GM13977 (cell line): Measurements from ENCODE around the gene SH3RF3.

Experiments used
- DNase-seq: peaks from one replicate; pipeline ENCODE4 v3.0.0; 2012; ENCODE audit warnings: low spot score
- CTCF ChIP-seq: IDR thresholded peaks from 2 replicates; pipeline ENCODE4 v1.5.1; 2012; ENCODE audit warnings: mild to moderate bottlenecking, control low read depth; ENCODE audit not compliant: insufficient read depth; ENCODE audit errors: extremely low read depth, missing control alignments
- in situ Hi-C: fragments of 300-500 bp; cut with MboI; formaldehyde crosslinking; loops from one replicate; pipeline ENCODE4 v1.12.0; 2022; ENCODE audit warnings: low sequenced_read_pairs, low pct_unique_long_range_greater_than_20kb, mixed read lengths, inconsistent platforms; ENCODE audit not compliant: unreplicated experiment

Gene SH3RF3

GRCh38 chr2:109460553-109461324 lies 331.7 kb downstream of the SH3RF3 start:
- TF ChIP-seq CTCF = no peak
- in situ Hi-C loops = no loop called here
- DNase-seq = no peak

GRCh38 chr2:109463236-109463635 lies 334.2 kb downstream of the SH3RF3 start:
- in situ Hi-C loops = no loop called here
- TF ChIP-seq CTCF = no peak
- no peak for DNase-seq

GRCh38 chr2:109463891-109464290 lies 334.9 kb downstream of the SH3RF3 start:
- TF ChIP-seq CTCF = no peak
- no peak for DNase-seq
- in situ Hi-C loops = no loop called here

- DNase-seq = no peak
- no peak for TF ChIP-seq CTCF
- in situ Hi-C loops = no loop called here
Measured at GRCh38 chr2:109466674-109467575, 337.9 kb downstream of the SH3RF3 start.

- in situ Hi-C loops = no loop called here
- no peak for TF ChIP-seq CTCF
- no peak for DNase-seq
Measured at GRCh38 chr2:109467701-109468100, 338.7 kb downstream of the SH3RF3 start.

- in situ Hi-C loops = no loop called here
- no peak for DNase-seq
- TF ChIP-seq CTCF = no peak
Measured at GRCh38 chr2:109468893-109469292, 339.9 kb downstream of the SH3RF3 start.
